ENCODE results near the gene CBFA2T2. TPM values are rescaled to one million over a fixed set of nuclear protein-coding genes. Genes with fewer than 3 reads are reported as not detected.
A peak's percentile ranks its signal among the peaks of the same experiment; 100 is the strongest.

CBFA2T2 gene
- total and polyA plus RNA-seq, 2 donors from 2014 or later = 5.5 to 17.3 TPM

- Histone ChIP-seq H3K4me3 (ENCODE audit: low read length in 3 of 3) (no peak overlapping the region), H3K27ac (ENCODE audit: low read depth in 2 of 2, low read length in 2 of 2) (no peak overlapping the region), H3K4me1 (ENCODE audit: control insufficient read depth in 2 of 3, insufficient read depth in 2 of 3, low read depth in 1 of 3, low read length in 3 of 3) (peaks cover 0 to 8% (median 2%) of the 10 kb centered on the region in 3 donors), H3K36me3 (ENCODE audit: control insufficient read depth in 2 of 3, insufficient read depth in 3 of 3, low read length in 3 of 3) (no peaks in the 10 kb centered on the region), H3K9ac (ENCODE audit: low read length in 3 of 3) (no peak overlapping the region), H3K9me3 (ENCODE audit: control insufficient read depth in 2 of 3, insufficient read depth in 1 of 3, low read length in 3 of 3) (no peaks in the 10 kb centered on the region), H3K27me3 (ENCODE audit: control insufficient read depth, insufficient read depth, low read length) (no peaks in the 10 kb centered on the region)
- DNase-seq (peak in 2 of 5 donors; percentile 45 to 58), FAIRE-seq (no peak)
- intact Hi-C loops (cut with DNase I) = loop anchor here (10.0 kb wide), 1 partner anchor 204 kb away; no protein-coding TSS in a partner anchor
- TF ChIP-seq, protein P1, sequence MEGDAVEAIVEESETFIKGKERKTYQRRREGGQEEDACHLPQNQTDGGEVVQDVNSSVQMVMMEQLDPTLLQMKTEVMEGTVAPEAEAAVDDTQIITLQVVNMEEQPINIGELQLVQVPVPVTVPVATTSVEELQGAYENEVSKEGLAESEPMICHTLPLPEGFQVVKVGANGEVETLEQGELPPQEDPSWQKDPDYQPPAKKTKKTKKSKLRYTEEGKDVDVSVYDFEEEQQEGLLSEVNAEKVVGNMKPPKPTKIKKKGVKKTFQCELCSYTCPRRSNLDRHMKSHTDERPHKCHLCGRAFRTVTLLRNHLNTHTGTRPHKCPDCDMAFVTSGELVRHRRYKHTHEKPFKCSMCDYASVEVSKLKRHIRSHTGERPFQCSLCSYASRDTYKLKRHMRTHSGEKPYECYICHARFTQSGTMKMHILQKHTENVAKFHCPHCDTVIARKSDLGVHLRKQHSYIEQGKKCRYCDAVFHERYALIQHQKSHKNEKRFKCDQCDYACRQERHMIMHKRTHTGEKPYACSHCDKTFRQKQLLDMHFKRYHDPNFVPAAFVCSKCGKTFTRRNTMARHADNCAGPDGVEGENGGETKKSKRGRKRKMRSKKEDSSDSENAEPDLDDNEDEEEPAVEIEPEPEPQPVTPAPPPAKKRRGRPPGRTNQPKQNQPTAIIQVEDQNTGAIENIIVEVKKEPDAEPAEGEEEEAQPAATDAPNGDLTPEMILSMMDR (IDR thresholded peaks at IDR 0.05; ENCODE audit: borderline replicate concordance, extremely low read depth, insufficient read depth) = no peak
These were observed 169.0 kb downstream of the CBFA2T2 start for GRCh38 chr20:33658929-33659328.

GRCh38 chr20:33659341-33660034 lies 169.6 kb downstream of the CBFA2T2 start:
- peaks cover 0 to 10% (median 7%) of the 10 kb centered on the region in 3 donors for H3K4me1 ChIP-seq (ENCODE audit: control insufficient read depth in 2 of 3, insufficient read depth in 2 of 3, low read depth in 1 of 3, low read length in 3 of 3)
- FAIRE-seq = no peak
- H3K27me3 ChIP-seq (ENCODE audit: control insufficient read depth, insufficient read depth, low read length) = no peaks in the 10 kb centered on the region
- peak in 1 of 5 donors; percentile 69 for DNase-seq
- no peaks in the 10 kb centered on the region for H3K9me3 ChIP-seq (ENCODE audit: control insufficient read depth in 2 of 3, insufficient read depth in 1 of 3, low read length in 3 of 3)
- TF ChIP-seq, protein P1 (IDR thresholded peaks at IDR 0.05; ENCODE audit: borderline replicate concordance, extremely low read depth, insufficient read depth) = no peak
- no peak overlapping the region for H3K27ac ChIP-seq (ENCODE audit: low read depth in 2 of 2, low read length in 2 of 2)
- no peak overlapping the region for H3K9ac ChIP-seq (ENCODE audit: low read length in 3 of 3)
- intact Hi-C loops (cut with DNase I) = loop anchor here (10.0 kb wide), 1 partner anchor 205 kb away; no protein-coding TSS in a partner anchor
- no peaks in the 10 kb centered on the region for H3K36me3 ChIP-seq (ENCODE audit: control insufficient read depth in 2 of 3, insufficient read depth in 3 of 3, low read length in 3 of 3)
- no peak overlapping the region for H3K4me3 ChIP-seq (ENCODE audit: low read length in 3 of 3)

- H3K9ac ChIP-seq (ENCODE audit: low read length in 3 of 3) = no peak overlapping the region
- DNase-seq (peak in 1 of 5 donors; percentile 74), FAIRE-seq (no peak)
- no peaks in the 10 kb centered on the region for H3K27me3 ChIP-seq (ENCODE audit: control insufficient read depth, insufficient read depth, low read length)
- intact Hi-C loops (cut with DNase I) = no loop called here
- no peaks in the 10 kb centered on the region for H3K36me3 ChIP-seq (ENCODE audit: control insufficient read depth in 2 of 3, insufficient read depth in 3 of 3, low read length in 3 of 3)
- H3K9me3 ChIP-seq (ENCODE audit: control insufficient read depth in 2 of 3, insufficient read depth in 1 of 3, low read length in 3 of 3) = no peaks in the 10 kb centered on the region
- H3K4me1 ChIP-seq (ENCODE audit: control insufficient read depth in 2 of 3, insufficient read depth in 2 of 3, low read depth in 1 of 3, low read length in 3 of 3) = peaks cover 0 to 10% (median 9%) of the 10 kb centered on the region in 3 donors
- TF ChIP-seq, protein P1 (IDR thresholded peaks at IDR 0.05; ENCODE audit: borderline replicate concordance, extremely low read depth, insufficient read depth) = no peak
- H3K27ac ChIP-seq (ENCODE audit: low read depth in 2 of 2, low read length in 2 of 2) = no peak overlapping the region
- no peak overlapping the region for H3K4me3 ChIP-seq (ENCODE audit: low read length in 3 of 3)
These were observed 170.3 kb downstream of the CBFA2T2 start for GRCh38 chr20:33660035-33660684.

Measured in kidney (tissue), 14 donors.